ENCODE data around the gene CASS4. TPM values are rescaled to one million over a fixed set of nuclear protein-coding genes. Genes with fewer than 3 reads are reported as not detected.
A peak's percentile ranks its signal among the peaks of the same experiment; 100 is the strongest.

Gene CASS4, protein sequence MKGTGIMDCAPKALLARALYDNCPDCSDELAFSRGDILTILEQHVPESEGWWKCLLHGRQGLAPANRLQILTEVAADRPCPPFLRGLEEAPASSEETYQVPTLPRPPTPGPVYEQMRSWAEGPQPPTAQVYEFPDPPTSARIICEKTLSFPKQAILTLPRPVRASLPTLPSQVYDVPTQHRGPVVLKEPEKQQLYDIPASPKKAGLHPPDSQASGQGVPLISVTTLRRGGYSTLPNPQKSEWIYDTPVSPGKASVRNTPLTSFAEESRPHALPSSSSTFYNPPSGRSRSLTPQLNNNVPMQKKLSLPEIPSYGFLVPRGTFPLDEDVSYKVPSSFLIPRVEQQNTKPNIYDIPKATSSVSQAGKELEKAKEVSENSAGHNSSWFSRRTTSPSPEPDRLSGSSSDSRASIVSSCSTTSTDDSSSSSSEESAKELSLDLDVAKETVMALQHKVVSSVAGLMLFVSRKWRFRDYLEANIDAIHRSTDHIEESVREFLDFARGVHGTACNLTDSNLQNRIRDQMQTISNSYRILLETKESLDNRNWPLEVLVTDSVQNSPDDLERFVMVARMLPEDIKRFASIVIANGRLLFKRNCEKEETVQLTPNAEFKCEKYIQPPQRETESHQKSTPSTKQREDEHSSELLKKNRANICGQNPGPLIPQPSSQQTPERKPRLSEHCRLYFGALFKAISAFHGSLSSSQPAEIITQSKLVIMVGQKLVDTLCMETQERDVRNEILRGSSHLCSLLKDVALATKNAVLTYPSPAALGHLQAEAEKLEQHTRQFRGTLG
- 1 to 10 TPM in 2 of 4 donors, under 1 TPM in 2; 0.62 to 9.1 (median 3.7) TPM for total RNA-seq

DNA sequence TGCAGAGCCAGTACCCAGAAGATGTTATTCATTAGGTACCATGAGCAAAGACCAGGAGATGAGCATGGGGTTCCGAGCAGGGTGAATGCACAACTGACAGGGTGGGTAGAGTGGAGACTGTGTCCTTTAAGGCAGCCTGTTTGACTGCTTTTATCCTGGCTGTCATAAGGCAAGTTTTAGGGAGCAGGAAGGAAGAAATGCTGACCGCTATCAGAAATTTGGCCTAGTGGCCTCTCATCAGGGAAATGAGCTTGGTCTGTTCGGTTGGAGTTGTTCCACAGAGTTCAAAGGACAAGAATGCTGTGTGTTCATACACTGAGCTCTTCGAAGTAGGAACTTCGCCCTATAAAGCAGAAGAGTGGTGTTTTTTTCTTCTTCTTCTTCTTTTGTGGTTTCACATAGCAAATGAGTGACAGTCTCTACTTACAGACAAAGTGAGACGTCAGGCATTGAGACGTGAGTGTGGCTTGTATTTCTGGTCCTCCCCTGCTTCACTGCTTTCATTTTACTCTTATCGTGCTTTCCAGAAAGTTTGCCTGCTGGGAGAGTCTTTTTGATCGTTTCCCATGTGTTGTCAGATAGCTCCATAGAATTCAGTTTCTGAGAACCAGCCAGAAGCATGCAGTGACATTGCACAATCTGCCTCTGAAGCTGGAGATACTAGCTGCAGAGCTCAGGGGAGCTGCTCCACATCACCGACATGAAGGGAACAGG is at the start of gene CASS4:
Gene CASS4, plus strand, starts transcription at position 502 of the 714 bp plus-strand sequence. Its CDS starts 199 bp downstream, at position 701.
- TF ChIP-seq, protein P1, sequence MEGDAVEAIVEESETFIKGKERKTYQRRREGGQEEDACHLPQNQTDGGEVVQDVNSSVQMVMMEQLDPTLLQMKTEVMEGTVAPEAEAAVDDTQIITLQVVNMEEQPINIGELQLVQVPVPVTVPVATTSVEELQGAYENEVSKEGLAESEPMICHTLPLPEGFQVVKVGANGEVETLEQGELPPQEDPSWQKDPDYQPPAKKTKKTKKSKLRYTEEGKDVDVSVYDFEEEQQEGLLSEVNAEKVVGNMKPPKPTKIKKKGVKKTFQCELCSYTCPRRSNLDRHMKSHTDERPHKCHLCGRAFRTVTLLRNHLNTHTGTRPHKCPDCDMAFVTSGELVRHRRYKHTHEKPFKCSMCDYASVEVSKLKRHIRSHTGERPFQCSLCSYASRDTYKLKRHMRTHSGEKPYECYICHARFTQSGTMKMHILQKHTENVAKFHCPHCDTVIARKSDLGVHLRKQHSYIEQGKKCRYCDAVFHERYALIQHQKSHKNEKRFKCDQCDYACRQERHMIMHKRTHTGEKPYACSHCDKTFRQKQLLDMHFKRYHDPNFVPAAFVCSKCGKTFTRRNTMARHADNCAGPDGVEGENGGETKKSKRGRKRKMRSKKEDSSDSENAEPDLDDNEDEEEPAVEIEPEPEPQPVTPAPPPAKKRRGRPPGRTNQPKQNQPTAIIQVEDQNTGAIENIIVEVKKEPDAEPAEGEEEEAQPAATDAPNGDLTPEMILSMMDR (IDR thresholded peaks at IDR 0.05), result no peak
- intact Hi-C loops (cut with DNase I; ENCODE audit: low total_unique reads), result no loop called here
- Histone ChIP-seq H3K4me3 (no peak within 1 kb of the TSS), H3K4me1 (no peaks in the 10 kb centered on the region), H3K36me3 (no peaks in the 10 kb centered on the region), H3K9me3 (no peaks in the 10 kb centered on the region), H3K27me3 (no peaks in the 10 kb centered on the region), H3K27ac (peak within 1 kb of the TSS in 1 of 2 donors; percentile 52)
- no peak for DNase-seq

DNA sequence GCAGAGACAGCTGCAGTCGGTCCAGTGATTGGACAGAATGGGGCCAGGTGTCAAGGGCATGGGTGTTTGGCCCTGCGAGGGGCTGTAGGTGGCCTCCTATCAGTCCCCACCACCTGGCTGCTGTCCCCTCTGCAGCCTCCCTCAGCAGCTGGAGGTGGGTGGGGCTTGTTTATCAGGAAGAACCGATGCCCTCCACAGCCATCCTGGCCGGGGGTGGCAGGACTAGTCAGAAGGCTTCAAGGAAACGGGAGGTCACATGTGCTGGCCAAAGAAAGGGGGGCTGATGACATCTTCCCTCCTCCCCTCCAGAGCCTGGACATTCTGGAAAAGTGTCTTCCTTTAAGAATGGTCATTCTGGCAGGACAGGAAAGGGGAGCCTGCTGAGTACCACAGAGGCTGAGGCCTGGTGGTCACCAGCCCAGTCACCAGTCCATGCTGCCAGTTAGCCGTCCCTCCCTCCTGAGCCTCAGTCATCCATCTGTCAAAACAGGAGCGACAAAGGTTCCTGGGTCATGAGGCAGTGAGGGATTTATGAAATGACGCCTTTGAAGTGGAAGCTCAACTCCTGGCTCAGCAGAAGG is 49.1 kb upstream of the CASS4 start:
- no peak for DNase-seq
- peaks cover 0 to 10% of the 10 kb centered on the region in 2 donors for H3K4me1 ChIP-seq
- no peaks in the 10 kb centered on the region for H3K9me3 ChIP-seq
- H3K36me3 ChIP-seq, result no peaks in the 10 kb centered on the region
- TF ChIP-seq, protein P1 (IDR thresholded peaks at IDR 0.05), result no peak
- TF ChIP-seq POLR2A (IDR thresholded peaks at IDR 0.05), result no peak
- no peaks in the 10 kb centered on the region for H3K27me3 ChIP-seq
- H3K4me3 ChIP-seq, result no peak overlapping the region
- intact Hi-C loops (cut with DNase I; ENCODE audit: low total_unique reads), result no loop called here
- H3K27ac ChIP-seq, result no peak overlapping the region

DNA sequence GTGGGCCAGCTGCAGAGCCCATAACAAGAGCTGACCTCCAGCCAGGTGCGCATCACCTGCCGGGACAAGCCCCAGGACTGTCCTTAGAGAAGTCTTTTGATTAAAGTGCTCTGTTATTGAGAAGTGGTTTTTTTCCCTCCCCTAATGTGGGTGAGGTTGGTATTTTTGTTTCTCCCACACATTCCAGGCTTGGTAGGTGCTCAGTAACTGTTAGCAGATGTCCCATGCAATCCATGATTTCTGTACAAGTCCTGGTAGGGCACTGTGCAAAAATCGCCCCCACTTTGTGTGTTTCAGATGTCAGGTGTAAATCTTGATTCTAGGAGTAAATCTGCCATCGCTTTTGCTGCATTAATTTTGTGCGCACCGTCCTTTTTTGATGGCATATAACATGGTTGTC is 48.6 kb upstream of the CASS4 start:
- Histone ChIP-seq H3K27me3 (no peaks in the 10 kb centered on the region), H3K36me3 (no peaks in the 10 kb centered on the region), H3K4me1 (peaks cover 0 to 10% of the 10 kb centered on the region in 2 donors), H3K9me3 (no peaks in the 10 kb centered on the region), H3K27ac (no peak overlapping the region), H3K4me3 (no peak overlapping the region)
- DNase-seq, result no peak
- intact Hi-C loops (cut with DNase I; ENCODE audit: low total_unique reads), result no loop called here
- TF ChIP-seq POLR2A (IDR thresholded peaks at IDR 0.05), result no peak
- TF ChIP-seq, protein P1 (IDR thresholded peaks at IDR 0.05), result no peak

DNA sequence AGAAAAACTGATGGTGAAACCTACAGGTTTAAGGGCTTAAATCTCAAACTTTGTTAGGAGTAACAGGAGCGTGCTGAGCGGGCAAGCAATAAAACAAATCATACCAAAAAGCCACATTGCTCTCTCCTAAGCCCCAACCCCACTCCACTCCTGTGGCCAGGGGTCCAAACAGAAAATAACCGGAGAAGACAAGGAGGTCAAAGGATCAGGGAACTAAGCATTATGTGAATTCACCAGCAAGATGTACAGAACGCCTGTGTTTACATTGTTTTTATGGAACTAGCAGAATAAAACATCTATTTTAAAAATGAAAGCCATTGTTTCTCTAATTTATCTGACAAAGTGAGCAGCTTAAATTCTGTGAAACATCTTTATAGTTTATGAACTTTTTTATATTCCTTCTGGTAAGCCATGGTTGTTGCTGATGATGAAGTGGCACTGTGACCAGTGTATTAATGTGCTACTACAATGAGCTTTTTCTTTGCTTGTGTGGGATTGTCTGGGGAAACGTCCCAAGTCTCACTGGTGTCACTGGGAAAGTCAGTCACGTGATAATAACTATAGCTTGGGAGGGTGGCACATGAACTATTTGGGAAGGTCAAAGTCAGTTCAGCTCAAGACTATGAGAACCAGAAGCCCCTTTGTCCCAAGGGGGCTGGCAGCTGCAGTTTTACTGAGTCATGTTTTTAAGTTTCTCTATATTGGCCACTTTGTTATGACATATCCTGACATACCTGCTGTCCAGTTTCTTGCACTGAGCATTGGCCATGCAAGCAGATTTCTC is 43.5 kb upstream of the CASS4 start:
- DNase-seq, result no peak
- intact Hi-C loops (cut with DNase I; ENCODE audit: low total_unique reads), result no loop called here
- H3K27ac ChIP-seq, result no peak overlapping the region
- no peaks in the 10 kb centered on the region for H3K9me3 ChIP-seq
- TF ChIP-seq POLR2A (IDR thresholded peaks at IDR 0.05), result no peak
- TF ChIP-seq, protein P1 (IDR thresholded peaks at IDR 0.05), result no peak
- no peaks in the 10 kb centered on the region for H3K4me1 ChIP-seq
- H3K27me3 ChIP-seq, result no peaks in the 10 kb centered on the region
- H3K4me3 ChIP-seq, result no peak overlapping the region
- H3K36me3 ChIP-seq, result no peaks in the 10 kb centered on the region

Measured in uterus (tissue), 4 donors.